K562 (cell line): ENCODE measurements around the gene UCP3. TPM values are rescaled to one million over a fixed set of nuclear protein-coding genes. Genes with fewer than 3 reads are reported as not detected.

Experiments
- GABPB1 ChIP-seq: sonication (generic); formaldehyde crosslinking; IDR thresholded peaks from 2 replicates; pipeline ENCODE4 v1.8.0; 2022; ENCODE audit warnings: mild to moderate bottlenecking, missing genetic modification reagents
- PTBP1 ChIP-seq: fragments of 200-400 bp; formaldehyde crosslinking; IDR thresholded peaks from 2 replicates; pipeline ENCODE4 v1.6.1; 2017; ENCODE audit warnings: low read depth, low read length
- ZNF212 ChIP-seq: fragments of 450-650 bp; formaldehyde crosslinking; IDR thresholded peaks from 2 replicates; pipeline ENCODE4 v1.4.0; 2020; ENCODE audit warnings: mild to moderate bottlenecking
- polyA plus RNA-seq, 8 experiments: library from polyadenylated mRNA; depleted of rRNA in 4 of 8; stranded (reverse) in 5 of 8; unstranded in 3 of 8; fragments of >200 nt; fragmentation: Nextera tagmentation in 2 of 8; fragmentation: Illumina TruSeq in 1 of 8; extraction: Ambion mirVana in 2 of 8; extraction: Trizol in 1 of 8; gene quantifications; 2 replicates each; pipeline versions ENCODE4 v1.2.1 to v1.2.3, GENCODE V29; 2011 to 2014; ENCODE audit warnings: inconsistent platforms in 1 of 8, missing spikeins in 1 of 8
- total RNA-seq, 7 experiments: library from RNA; depleted of rRNA in 6 of 7; stranded (reverse); fragments of >200 nt in 6 of 7; fragmentation: Illumina TruSeq in 2 of 7; extraction: Trizol in 2 of 7; gene quantifications; 2 replicates each; pipeline versions ENCODE4 v1.2.1 to v1.2.3, GENCODE V29; 2011 to 2021; ENCODE audit warnings: low replicate concordance in 1 of 7
- TF ChIP-seq, protein P1 (sequence below), 2 experiments: fragments of 450-650 bp; IDR thresholded peaks; 2 replicates each; pipeline ENCODE4 v1.6.1; 2016; ENCODE audit warnings: mild to moderate bottlenecking in 2 of 2, borderline replicate concordance in 1 of 2, low read depth in 1 of 2, moderate library complexity in 1 of 2

The UCP3 gene
- total and polyA plus RNA-seq, 9 of the 15 experiments (the other 6 are each of a cell fraction or from before 2014, with no cell fraction given): 0.05 to 0.65 (median 0.25) TPM; not detected in 2

DNA sequence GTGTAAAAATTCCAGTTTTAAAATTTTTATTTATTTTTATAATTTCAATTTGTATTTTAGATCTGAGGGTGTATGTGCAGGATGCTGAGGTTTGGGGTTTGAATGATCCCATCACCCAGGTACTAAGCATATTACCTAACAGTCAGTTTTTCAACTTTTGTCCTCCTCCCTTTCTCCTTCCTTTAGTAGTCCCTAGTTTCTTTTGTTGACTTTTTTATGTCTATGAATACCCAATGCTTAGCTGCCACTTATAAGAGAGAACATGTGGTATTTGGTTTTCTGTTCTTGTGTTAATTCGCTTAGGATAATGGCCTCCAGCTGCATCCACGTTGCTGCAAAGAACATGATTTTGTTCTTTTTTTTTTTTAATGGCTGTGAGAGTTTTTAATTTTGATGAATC lies 35.7 kb upstream of the UCP3 start (continued):
- TF ChIP-seq, protein P1, sequence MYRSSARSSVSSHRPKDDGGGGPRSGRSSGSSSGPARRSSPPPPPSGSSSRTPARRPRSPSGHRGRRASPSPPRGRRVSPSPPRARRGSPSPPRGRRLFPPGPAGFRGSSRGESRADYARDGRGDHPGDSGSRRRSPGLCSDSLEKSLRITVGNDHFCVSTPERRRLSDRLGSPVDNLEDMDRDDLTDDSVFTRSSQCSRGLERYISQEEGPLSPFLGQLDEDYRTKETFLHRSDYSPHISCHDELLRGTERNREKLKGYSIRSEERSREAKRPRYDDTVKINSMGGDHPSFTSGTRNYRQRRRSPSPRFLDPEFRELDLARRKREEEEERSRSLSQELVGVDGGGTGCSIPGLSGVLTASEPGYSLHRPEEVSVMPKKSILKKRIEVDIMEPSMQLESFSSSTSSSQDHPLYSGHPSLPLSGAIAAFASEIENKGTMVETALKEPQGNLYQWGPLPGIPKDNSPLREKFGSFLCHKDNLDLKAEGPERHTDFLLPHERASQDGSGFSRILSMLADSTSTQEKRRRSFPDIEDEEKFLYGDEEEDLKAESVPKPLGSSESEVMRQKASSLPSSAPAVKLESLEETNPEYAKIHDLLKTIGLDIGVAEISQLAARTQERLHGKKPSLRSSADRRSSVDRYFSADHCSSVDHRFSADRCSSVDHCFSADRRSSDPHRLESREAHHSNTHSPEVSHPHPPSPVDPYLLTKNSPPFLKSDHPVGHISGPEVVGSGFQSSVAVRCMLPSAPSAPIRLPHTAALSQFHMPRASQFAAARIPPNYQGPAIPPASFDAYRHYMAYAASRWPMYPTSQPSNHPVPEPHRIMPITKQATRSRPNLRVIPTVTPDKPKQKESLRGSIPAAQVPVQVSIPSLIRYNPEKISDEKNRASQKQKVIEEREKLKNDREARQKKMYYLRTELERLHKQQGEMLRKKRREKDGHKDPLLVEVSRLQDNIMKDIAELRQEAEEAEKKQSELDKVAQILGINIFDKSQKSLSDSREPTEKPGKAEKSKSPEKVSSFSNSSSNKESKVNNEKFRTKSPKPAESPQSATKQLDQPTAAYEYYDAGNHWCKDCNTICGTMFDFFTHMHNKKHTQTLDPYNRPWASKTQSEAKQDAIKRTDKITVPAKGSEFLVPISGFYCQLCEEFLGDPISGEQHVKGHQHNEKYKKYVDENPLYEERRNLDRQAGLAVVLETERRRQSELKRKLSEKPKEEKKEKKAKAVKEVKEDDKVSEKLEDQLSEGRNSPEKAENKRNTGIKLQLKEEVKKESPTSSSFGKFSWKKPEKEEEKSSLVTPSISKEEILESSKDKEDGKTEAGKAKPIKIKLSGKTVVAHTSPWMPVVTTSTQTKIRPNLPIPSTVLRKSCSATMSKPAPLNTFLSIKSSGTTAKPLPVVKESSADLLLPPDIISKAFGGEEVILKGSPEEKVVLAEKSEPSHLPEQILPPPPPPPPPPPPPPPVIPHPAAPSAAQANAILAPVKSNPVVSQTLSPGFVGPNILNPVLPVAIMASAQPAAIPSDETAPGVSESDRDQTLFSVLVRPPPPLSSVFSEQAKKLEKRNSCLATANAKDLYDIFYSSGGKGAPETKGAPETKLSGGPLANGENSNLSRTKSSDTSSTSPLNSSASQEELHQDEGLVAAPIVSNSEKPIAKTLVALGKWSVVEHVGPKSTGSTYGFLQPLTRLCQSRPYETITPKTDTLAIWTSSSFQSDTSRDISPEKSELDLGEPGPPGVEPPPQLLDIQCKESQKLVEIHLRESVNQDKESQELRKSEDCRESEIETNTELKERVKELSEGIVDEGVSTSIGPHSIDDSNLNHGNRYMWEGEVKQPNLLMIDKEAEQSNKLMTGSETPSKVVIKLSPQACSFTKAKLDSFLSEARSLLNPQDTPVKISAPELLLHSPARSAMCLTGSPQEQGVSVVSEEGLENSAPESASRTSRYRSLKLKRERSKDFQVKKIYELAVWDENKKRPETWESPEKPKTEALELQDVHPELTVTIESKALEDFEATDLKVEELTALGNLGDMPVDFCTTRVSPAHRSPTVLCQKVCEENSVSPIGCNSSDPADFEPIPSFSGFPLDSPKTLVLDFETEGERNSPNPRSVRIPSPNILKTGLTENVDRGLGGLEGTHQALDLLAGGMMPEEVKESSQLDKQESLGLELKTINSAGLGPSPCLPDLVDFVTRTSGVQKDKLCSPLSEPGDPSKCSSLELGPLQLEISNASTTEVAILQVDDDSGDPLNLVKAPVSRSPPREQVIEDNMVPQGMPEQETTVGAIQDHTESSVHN (IDR thresholded peaks at IDR 0.05; ENCODE audit: borderline replicate concordance in 1 of 2, low read depth in 1 of 2): no peak
- TF ChIP-seq ZNF212 (CRISPR knock-in tag): no peak
- no peak for TF ChIP-seq PTBP1
- no peak for TF ChIP-seq GABPB1 (CRISPR knock-in tag)
